Fibroblast of mammary gland (primary cell): ENCODE measurements around the gene HSD17B13.

Experiments
- DNase-seq: peaks from one replicate; pipeline ENCODE4 v3.0.0-alpha.2; 2010; ENCODE audit warnings: low read depth
- H3K4me3 ChIP-seq: 2 replicates; pipeline ENCODE4 v1.5.1; 2011; ENCODE audit warnings: low read depth, mild to moderate bottlenecking, low read length, moderate library complexity; ENCODE audit not compliant: control insufficient read depth
- CTCF ChIP-seq: conservative IDR thresholded peaks from 2 replicates; pipeline ENCODE4 v1.5.1; 2011; ENCODE audit warnings: low read depth, low read length, inconsistent platforms; ENCODE audit not compliant: control insufficient read depth, insufficient read depth

Gene HSD17B13

GRCh38 chr4:87339440-87339839, 16.8 kb upstream of the HSD17B13 start:
- DNase-seq, result peak; percentile 52
- no peak overlapping the region for H3K4me3 ChIP-seq
- no peak for TF ChIP-seq CTCF

GRCh38 chr4:87337361-87337760, 14.7 kb upstream of the HSD17B13 start:
- H3K4me3 ChIP-seq, result no peak overlapping the region
- TF ChIP-seq CTCF, result no peak
- DNase-seq, result no peak

- H3K4me3 ChIP-seq, result no peak overlapping the region
- DNase-seq, result no peak
- TF ChIP-seq CTCF, result no peak
Measured at GRCh38 chr4:87333267-87333666, 10.6 kb upstream of the HSD17B13 start.

- no peak for DNase-seq
- TF ChIP-seq CTCF, result no peak
- no peak overlapping the region for H3K4me3 ChIP-seq
Measured at GRCh38 chr4:87330761-87331160, 8.1 kb upstream of the HSD17B13 start.

GRCh38 chr4:87327136-87327535, 4.5 kb upstream of the HSD17B13 start:
- DNase-seq, result no peak
- no peak for TF ChIP-seq CTCF

GRCh38 chr4:87326460-87326859, 3.8 kb upstream of the HSD17B13 start:
- no peak for DNase-seq
- H3K4me3 ChIP-seq, result no peak overlapping the region
- no peak for TF ChIP-seq CTCF

More at GRCh38 chr4:87327136-87327535, 4.5 kb upstream of the HSD17B13 start:
- no peak overlapping the region for H3K4me3 ChIP-seq

- H3K4me3 ChIP-seq, result no peak overlapping the region
- no peak for DNase-seq
- TF ChIP-seq CTCF, result no peak
Measured at GRCh38 chr4:87321888-87322287, 794 bp downstream of the HSD17B13 start.
